HG02884 (cell line): ENCODE measurements around the gene MAP2K7.
"Not testable (repeated sequence)": the region's sequence is repeated elsewhere in the genome, so short reads cannot be mapped to it uniquely, and the experiment has no call there.

Experiments
- ATAC-seq: cut with Tn5 transposase; IDR thresholded peaks from one replicate; pipeline ENCODE4 v1.9.1; 2021; ENCODE audit warnings: mild to moderate bottlenecking, moderate library complexity; ENCODE audit not compliant: unreplicated experiment

MAP2K7 gene

DNA sequence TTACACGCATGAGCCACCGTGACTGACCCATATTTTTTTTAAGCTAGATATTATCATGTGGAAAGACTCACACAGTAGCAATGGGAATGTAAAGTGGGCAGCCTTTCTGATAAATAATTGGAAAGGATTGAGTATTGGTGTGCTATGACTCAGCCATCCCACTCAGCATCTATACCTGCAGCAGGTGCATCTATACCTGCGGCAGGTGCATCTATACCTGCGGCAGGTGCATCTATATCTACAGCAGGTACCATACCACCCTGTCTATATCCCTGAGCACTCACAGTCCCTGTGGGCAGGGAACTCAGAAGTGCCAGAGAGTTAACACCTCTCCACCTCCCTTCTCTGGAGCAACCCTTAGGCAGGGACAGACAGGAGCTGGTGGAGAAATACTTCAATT, 20.6 kb upstream of the MAP2K7 start:
- ATAC-seq, result no peak

DNA sequence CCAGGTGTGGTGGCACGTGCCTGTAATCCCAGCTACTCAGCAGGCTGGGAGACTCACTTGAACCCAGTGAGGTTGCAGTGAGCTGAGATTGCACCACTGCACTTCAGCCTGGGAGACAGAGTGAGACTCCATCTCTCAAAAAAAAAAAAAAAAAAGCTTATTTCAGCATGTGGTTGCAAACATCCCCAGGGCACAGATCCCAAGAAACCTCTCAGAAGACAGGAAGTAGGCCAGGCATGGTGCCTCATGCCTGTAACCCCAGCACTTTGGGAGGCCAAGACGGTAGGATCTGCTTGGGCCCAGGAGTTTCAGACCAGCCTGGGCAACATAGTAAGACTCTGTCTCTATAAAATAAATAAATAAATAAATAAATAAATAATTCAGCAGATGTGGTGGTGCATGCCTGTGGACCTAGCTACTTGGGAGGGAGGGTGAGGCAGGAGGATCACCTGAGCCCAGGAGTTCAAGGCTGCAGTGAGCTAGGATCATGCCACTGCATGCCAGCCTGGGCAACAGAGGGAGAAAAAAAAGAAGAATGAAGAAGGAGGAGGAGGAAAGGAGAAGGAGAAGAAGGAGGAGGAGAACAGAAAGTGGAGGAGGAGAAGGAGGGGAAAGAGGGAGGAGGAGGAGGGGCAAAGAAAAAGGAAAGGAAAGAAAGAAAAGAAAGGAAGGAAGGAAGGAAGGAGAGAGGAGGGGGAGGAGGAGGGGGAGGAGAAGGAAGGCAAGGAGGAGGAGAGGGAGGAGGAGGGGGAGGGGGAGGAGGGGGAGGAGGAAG, 19.7 kb upstream of the MAP2K7 start:
- no peak for ATAC-seq

DNA sequence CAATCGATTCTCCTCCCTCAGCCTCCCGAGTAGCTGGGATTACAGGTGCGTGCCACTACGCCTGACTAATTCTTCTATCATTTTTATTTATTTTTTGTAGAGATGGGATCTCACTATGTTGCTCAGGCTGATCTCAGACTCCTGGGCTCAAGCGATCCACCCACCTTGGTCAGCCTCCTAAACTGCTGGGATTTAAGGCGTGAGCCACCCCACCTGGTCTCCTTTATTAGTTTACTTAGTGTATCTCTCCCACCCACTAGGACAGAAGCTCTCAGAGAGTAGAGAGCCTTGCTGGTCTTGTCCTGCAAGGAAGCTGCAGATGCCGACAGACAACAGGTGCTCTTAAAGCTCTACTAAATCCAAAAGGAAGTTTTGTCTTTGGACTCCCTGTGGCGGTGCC, 17.9 kb upstream of the MAP2K7 start:
- no peak for ATAC-seq

DNA sequence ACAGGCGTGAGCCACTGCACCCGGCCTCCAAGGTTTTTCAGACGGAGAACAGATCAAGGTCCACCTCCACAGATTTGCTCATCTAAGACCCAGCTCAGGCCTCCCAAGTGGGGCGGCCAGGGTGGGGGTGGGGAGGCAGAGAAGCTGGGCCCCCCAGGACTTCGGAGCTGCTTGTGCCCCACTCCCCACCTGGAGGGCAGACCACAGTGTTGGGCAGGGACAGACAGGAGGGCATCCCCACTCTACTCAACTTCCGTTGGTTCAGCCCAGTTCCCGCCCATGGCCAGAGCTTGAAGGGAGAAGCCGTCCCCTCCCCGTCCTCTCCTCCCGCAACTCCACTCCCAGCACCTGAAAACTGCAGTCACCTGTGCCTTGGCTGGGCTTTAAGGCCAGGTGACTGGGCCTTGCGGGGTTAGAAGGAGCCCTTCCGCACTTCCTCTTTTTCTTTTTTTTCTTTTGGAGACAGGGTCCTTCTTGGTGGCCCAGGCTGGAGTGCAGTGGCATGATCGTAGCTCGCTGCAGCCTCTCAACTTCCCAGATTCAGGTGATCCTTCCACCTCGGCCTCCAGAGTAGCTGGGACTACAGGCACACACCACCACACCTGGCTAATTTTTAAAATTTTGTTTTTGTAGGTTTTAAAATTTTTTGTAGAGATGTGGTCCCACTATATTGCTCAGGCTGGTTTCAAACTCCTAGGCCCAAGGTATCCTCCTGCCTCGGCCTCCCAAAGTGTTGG, 16.1 kb upstream of the MAP2K7 start:
- no peak for ATAC-seq

DNA sequence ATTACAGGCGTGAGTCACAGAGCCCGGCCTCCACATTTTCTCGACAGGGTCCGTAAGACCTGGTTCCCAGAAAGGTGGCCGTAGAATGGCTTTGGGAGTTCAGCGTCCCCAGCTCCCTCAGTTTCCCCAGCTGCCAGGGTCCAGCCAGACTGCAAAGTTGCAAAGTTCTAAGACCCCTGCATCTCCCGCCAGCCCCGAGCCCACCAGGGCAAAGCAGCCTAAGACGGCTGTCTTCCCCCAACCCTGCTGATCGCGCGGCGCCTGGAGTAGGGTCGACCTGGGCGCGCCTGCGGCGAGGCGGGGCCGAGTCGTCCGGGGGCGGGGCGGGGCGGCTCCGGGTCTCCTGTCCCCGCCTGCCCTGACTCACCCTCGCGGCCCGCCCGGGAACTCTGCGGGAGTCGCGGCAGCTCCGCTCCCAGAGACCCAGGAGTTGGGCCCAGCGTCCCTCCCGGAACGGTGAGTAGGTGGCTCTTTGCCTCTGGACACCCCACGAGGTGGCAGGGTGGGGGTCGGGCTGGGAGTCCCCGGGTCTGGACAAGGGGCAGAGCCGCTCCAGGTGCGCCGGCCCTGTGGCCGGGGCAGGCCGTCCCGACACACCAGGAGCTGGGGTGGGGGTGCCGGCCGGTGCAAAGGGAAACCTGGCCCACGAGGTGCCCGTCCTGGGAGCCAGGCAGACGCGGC, 15.4 kb upstream of the MAP2K7 start, which contains the start of gene LRRC8E:
TSS of gene LRRC8E (plus strand) at position 366 of the 681 bp plus-strand sequence. CDS start 7,094 bp downstream, outside the sequence.
- ATAC-seq, result no peak

DNA sequence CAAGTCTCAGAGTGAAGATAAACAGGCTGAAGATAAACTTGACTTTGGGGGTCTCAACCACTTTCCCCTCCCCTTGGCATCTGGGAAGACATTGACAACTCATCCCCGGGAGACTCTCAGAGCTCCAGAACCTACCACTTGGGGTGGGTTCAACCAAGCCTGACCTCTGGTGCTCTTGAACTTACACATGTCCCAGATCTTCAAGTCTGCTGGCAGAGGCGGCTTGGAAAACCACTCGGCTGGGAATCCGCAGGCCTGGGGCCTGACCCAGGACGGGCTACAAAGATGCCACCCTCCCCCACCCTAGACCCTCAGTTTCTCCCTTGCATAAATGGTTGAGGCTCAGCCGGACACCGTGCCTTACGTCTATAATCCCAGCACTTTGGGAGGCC, 14.9 kb upstream of the MAP2K7 start:
- no peak for ATAC-seq

DNA sequence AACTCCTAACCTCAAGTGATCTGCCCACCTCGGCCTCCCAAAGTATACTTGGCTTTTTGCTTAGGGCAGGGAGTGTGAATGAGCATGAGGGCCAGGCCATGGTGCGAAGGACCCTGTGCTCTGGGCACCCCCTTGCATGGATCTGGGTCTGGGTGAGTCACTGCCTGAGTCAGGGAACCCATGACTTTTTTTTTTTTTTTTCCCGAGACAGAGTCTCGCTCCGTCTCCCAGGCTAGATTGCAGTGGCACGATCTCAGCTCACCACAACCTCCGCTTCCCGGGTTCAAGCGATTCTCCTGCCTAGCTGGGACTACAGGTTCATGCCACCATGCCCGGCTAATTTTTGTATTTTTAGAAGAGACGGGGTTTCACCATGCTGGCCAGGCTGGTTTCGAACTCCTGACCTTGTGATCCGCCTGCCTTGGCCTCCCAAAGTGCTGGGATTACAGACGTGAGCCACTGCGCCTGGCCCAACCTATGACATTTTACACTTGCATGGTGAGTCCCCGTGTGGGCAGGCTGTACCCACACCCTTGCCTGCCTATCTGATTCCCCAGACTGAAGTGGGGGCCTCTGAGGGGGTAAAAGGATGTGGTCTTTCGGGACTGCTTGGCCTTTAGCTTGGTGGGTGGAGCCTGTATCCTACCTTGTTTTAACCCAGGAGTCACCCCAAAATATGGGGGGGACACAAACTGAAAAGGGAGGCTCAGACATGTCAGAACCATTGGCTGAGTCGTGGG, 10.1 kb upstream of the MAP2K7 start:
- not testable (repeated sequence) for ATAC-seq

DNA sequence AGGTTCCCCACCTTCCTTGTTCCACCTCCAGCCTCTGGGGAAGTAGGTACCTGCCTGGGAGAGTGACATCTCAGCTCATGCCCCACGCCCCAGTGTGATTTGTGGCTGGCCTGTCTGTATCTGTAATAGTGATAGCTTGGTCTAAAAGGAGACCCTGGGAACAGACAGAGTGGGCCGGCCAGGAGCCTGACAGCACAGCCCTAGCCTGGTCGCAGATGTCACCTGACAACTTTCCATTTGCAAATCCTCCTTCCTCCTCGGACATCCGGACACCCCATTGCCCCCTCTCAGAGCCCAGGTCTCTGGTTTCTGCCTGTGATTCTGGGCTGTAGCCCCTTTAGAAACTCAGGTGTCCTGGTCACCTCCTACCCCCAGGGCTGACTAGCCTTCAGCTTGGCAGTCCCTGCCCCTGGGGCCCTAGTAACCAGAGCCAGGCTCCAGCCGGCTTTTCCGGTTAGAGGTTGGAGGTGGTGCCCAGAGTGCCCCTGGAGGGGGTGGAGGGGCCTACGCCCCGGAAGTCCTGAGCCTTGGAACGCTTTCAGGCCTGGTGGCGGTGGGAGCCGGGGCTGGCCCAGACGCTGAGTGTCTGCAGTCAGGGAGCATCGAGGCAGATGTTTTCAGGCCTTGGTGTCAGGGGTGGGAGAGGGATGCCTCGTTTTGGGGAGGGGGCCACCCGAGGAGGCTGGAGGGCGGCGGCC, 8.9 kb upstream of the MAP2K7 start:
- no peak for ATAC-seq

DNA sequence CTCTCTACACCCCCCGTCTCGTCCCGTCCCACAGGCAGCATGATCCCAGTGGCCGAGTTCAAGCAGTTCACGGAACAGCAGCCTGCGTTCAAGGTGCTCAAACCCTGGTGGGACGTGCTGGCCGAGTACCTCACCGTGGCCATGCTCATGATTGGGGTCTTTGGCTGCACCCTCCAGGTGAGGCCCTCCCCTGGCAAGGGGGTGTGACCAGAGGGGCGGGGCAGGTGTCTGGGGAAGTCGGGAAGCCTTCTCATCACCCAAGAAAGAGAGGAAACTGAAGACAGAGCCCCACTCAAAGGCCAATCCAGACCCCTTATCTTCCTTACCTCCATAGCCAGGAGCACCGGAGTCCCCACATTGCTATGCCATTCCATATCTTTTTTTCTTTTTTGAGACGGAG, 8.1 kb upstream of the MAP2K7 start:
- ATAC-seq, result no peak

DNA sequence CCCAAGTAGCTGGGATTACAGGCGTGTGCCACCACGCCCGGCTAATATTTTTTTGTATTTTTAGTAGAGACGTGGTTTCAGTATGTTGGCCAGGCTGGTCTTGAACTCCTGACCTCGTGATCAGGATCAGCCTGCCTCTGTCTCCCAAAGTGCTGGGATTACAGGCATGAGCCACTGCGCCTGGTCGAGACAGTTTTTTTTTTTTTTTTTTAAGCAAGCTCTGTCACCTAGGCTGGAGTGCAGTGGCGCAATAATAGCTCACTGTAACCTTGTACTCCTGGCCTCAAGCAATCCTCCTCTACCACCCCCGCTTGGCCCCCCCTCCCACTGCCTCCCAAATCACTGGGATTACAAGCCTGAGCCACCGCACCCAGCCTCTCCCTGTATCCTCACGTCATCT, 6.4 kb upstream of the MAP2K7 start:
- no peak for ATAC-seq

DNA sequence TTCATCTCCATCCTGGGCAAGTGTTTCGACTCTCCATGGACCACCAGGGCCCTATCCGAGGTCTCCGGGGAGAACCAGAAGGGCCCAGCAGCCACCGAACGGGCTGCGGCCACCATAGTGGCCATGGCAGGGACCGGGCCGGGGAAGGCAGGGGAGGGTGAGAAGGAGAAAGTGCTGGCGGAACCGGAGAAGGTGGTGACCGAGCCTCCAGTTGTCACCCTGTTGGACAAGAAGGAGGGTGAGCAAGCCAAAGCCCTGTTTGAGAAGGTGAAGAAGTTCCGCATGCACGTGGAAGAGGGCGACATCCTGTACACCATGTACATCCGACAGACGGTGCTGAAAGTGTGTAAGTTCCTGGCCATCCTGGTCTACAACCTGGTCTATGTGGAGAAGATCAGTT, 4.7 kb upstream of the MAP2K7 start:
- no peak for ATAC-seq

DNA sequence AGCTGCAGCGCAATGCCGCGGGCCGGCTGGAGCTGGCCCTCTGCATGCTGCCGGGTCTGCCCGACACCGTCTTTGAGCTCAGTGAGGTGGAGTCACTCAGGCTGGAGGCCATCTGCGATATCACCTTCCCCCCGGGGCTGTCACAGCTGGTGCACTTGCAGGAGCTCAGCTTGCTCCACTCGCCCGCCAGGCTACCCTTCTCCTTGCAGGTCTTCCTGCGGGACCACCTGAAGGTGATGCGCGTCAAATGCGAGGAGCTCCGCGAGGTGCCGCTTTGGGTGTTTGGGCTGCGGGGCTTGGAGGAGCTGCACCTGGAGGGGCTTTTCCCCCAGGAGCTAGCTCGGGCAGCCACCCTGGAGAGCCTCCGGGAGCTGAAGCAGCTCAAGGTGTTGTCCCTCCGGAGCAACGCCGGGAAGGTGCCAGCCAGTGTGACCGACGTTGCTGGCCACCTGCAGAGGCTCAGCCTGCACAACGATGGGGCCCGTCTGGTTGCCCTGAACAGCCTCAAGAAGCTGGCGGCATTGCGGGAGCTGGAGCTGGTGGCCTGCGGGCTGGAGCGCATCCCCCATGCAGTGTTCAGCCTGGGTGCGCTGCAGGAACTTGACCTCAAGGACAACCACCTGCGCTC, 3.8 kb upstream of the MAP2K7 start:
- ATAC-seq, result no peak

DNA sequence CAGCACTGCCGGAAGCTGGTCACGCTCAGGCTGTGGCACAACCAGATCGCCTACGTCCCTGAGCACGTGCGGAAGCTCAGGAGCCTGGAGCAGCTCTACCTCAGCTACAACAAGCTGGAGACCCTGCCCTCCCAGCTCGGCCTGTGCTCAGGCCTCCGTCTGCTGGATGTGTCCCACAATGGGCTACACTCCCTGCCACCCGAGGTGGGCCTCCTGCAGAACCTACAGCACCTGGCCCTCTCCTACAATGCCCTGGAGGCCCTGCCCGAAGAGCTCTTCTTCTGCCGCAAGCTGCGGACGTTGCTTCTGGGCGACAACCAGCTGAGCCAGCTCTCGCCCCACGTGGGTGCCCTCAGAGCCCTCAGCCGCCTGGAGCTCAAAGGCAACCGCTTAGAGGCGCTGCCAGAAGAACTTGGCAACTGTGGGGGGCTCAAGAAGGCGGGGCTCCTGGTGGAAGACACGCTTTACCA, 3.2 kb upstream of the MAP2K7 start:
- no peak for ATAC-seq

DNA sequence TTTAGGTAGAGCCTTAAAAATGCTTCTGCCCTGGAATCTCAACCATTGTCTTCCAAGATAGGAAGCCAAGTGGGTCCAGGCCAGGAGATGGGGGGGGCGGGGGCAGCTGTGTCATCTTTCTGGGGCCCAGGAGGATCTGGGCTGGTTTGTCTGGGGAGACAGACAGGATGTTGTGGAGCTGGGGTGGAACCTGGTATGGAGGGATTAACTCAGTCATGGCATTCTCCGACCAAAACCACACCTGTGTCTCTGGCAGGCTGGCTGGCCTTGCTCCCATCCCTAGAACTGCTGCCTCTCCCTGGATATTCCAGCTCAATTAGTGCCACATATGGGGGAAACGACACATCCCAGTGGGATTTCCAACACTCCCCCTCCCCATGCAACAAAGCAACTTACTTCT, 2.7 kb upstream of the MAP2K7 start:
- ATAC-seq, result no peak

DNA sequence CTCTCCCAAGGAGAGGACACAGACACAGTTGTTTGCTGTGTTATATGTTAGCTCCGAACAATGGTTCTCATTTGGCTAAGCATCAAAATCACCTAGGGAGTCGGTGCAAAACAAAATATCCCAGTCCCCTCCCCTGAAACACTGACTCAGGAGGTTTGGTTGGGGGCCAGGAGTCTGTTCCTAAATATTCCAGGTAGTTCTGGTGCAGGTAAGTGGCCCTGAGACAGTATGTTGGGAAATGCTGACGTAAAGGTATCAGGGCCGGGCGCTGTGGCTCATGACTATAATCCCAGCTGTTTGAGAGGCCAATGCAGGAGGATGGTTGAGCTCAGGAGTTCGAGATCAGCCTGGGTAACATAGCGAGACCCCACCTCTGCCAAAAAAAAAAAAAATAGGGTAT, 2.3 kb upstream of the MAP2K7 start:
- ATAC-seq, result no peak

DNA sequence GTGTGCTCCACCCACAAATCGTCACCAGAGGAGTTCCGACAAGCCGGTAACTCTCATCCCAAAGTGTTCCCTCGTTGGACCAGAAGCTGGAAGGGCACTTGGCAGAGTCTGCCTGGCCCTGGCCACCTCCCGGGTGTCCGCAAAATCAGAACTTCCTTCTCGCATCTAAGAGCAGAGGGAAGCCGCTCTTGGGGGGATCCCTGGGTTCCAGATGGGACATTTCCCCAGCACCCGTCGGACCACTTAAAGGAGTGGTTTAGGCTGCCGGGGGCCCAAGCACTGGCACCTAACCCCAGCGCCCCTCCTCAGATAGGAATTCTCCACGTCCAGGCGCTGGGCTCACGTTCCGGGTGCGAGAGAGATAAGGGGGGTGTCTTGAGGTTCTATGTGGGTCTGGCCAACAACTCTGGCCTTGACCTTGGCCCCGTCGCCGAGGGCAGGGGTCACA, 857 bp upstream of the MAP2K7 start:
- ATAC-seq, result no peak

DNA sequence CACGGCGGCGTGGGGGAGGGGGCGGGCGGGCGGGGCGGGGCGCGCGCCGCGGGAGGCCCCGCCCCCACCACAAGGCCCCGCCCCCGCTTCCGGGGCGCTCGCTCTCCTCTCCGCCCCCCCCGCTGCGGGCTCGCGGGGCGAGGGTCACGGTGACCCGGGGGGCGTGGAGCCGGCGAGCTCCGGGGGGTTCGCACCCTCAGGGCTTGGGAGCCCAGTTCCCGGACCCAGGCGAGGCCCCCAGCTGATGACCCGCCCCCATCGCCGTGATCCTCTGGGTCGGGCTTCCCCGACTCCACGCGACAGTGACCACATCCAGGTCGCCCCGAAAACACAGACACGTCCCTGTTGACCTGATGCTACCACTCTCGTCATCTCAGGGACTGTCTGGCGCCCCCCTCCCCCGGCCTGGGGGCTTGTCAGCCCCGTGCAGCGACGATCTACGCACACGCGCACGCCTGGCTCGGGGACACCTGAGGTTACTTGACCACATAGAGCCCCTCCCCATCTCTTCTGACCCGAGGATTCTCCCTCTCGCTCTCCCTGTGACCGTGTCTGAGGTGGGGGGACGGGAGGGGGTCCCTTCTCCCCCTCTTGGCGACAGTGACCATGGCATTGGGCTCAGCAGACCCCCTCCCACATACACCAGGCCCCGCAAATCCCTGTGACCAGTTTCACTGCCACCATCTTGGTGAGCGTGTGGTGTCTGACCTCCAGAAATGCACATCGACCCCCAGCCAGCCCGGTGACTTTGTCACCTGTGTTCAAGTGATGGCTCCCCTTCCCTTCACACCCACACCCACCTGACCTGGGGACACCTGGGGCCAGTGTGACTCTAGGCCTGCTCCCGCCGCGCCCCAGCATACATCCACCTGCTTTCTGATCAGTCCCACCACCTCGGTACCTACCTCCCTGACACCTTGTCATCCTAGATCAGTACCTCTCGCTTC, 670 bp downstream of the MAP2K7 start:
- peak; percentile 9 for ATAC-seq

DNA sequence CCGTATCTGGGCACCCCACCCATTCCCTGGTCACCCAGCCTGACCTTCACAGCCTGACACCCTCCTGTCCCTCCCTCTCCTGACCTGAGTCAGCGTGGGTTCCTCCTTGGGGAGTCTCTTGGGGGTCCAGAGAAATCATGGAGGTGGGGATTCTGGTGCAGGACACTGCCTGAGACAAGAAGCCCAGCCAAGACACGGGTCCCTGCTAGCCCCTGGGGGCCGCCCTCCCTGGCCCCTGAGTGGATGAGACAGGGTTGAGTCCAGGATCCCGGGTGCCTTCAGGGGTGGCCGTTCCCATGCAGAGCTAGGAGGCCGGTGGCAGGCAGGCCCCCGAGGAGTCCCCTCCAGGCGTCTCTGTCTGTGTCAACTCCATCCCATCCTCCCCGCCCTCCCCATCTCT, 1.6 kb downstream of the MAP2K7 start:
- ATAC-seq, result no peak

DNA sequence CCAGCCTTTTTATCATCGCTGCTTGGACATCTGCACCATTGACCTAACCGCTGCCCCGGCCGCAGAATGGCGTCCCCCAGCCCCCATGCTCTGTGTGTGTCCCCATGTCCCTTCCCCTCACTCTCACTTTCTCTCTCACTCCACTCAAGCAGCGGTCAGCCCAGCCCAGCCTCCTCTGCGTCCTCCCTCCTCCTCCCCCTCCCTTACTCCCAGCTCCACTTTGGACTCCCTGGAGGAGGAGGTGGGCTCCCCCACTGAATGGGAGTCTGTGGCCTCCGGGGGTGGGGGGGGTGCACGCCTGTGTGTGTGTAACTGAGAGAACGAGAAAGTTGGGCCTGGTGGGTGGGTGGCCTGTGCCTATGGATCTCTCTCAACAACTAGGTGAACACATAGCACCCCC, 2.2 kb downstream of the MAP2K7 start:
- no peak for ATAC-seq
